Measurements from ENCODE around the gene ARAP1. TPM values are rescaled to one million over a fixed set of nuclear protein-coding genes. Genes with fewer than 3 reads are reported as not detected.

Gene ARAP1
- total RNA-seq, 1 experiment from 2014 or later, result 66.1 TPM

- Histone ChIP-seq H3K36me3 (ENCODE audit: insufficient read depth, low read length, poor library complexity, severe bottlenecking) (no peaks in the 10 kb centered on the region), H3K27me3 (replicated peaks; ENCODE audit: insufficient read depth, low read depth, low read length, poor library complexity) (no peaks in the 10 kb centered on the region), H3K4me3 (ENCODE audit: low read depth, low read length, poor library complexity, severe bottlenecking) (no peak overlapping the region), H3K27ac (ENCODE audit: low read depth, low read length, poor library complexity, severe bottlenecking) (no peak overlapping the region), H3K9me3 (ENCODE audit: low read depth, low read length, poor library complexity, severe bottlenecking) (no peaks in the 10 kb centered on the region), H3K4me1 (ENCODE audit: insufficient read depth, low read length, poor library complexity, severe bottlenecking) (no peaks in the 10 kb centered on the region)
- ChIA-PET POLR2A (ENCODE audit: low non-redundant PET) (no interaction called here), CTCF (interaction anchor here (0.5 kb wide), 1 partner anchor 21 kb away, joined by 5 read pairs; no protein-coding TSS in a partner anchor)
- BruUV-seq (replicated peaks), result no TSS peak
- intact Hi-C loops (cut with micrococcal nuclease; ENCODE audit: unreplicated experiment), result no loop called here
- TF ChIP-seq, protein P1, sequence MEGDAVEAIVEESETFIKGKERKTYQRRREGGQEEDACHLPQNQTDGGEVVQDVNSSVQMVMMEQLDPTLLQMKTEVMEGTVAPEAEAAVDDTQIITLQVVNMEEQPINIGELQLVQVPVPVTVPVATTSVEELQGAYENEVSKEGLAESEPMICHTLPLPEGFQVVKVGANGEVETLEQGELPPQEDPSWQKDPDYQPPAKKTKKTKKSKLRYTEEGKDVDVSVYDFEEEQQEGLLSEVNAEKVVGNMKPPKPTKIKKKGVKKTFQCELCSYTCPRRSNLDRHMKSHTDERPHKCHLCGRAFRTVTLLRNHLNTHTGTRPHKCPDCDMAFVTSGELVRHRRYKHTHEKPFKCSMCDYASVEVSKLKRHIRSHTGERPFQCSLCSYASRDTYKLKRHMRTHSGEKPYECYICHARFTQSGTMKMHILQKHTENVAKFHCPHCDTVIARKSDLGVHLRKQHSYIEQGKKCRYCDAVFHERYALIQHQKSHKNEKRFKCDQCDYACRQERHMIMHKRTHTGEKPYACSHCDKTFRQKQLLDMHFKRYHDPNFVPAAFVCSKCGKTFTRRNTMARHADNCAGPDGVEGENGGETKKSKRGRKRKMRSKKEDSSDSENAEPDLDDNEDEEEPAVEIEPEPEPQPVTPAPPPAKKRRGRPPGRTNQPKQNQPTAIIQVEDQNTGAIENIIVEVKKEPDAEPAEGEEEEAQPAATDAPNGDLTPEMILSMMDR (conservative IDR thresholded peaks at IDR 0.05; ENCODE audit: low read depth, low read length), result no peak
- no peak for TF ChIP-seq EZH2 (IDR thresholded peaks at IDR 0.05; ENCODE audit: borderline replicate concordance, low read depth, low read length, poor library complexity, severe bottlenecking)
- no peak for DNase-seq (ENCODE audit: low spot score)
Measured at GRCh38 chr11:72767203-72768062, 15.2 kb upstream of the ARAP1 start.

- ChIA-PET CTCF (no interaction called here), POLR2A (ENCODE audit: low non-redundant PET) (interaction anchor here (0.7 kb wide), 1 partner anchor 74 kb away, joined by 3 read pairs; no protein-coding TSS in a partner anchor)
Measured at GRCh38 chr11:72766152-72766902, 14.1 kb upstream of the ARAP1 start.

GRCh38 chr11:72764503-72764902 lies 12.3 kb upstream of the ARAP1 start:
- H3K36me3 ChIP-seq (ENCODE audit: insufficient read depth, low read length, poor library complexity, severe bottlenecking), result no peaks in the 10 kb centered on the region
- no peaks in the 10 kb centered on the region for H3K27me3 ChIP-seq (replicated peaks; ENCODE audit: insufficient read depth, low read depth, low read length, poor library complexity)
- H3K27ac ChIP-seq (ENCODE audit: low read depth, low read length, poor library complexity, severe bottlenecking), result no peak overlapping the region
- no TSS peak for BruUV-seq (replicated peaks)
- no peak for TF ChIP-seq EZH2 (IDR thresholded peaks at IDR 0.05; ENCODE audit: borderline replicate concordance, low read depth, low read length, poor library complexity, severe bottlenecking)
- TF ChIP-seq, protein P1 (conservative IDR thresholded peaks at IDR 0.05; ENCODE audit: low read depth, low read length), result no peak
- no peak overlapping the region for H3K4me3 ChIP-seq (ENCODE audit: low read depth, low read length, poor library complexity, severe bottlenecking)
- no peaks in the 10 kb centered on the region for H3K9me3 ChIP-seq (ENCODE audit: low read depth, low read length, poor library complexity, severe bottlenecking)
- intact Hi-C loops (cut with micrococcal nuclease; ENCODE audit: unreplicated experiment), result no loop called here
- peaks cover 1% of the 10 kb centered on the region for H3K4me1 ChIP-seq (ENCODE audit: insufficient read depth, low read length, poor library complexity, severe bottlenecking)
- ChIA-PET CTCF (no interaction called here), POLR2A (ENCODE audit: low non-redundant PET) (no interaction called here)
- no peak for DNase-seq (ENCODE audit: low spot score)

More at GRCh38 chr11:72766152-72766902, 14.1 kb upstream of the ARAP1 start:
- no peaks in the 10 kb centered on the region for H3K9me3 ChIP-seq (ENCODE audit: low read depth, low read length, poor library complexity, severe bottlenecking)
- H3K36me3 ChIP-seq (ENCODE audit: insufficient read depth, low read length, poor library complexity, severe bottlenecking), result no peaks in the 10 kb centered on the region
- no peak for DNase-seq (ENCODE audit: low spot score)
- H3K27me3 ChIP-seq (replicated peaks; ENCODE audit: insufficient read depth, low read depth, low read length, poor library complexity), result no peaks in the 10 kb centered on the region
- no TSS peak for BruUV-seq (replicated peaks)
- H3K4me1 ChIP-seq (ENCODE audit: insufficient read depth, low read length, poor library complexity, severe bottlenecking), result no peaks in the 10 kb centered on the region
- H3K4me3 ChIP-seq (ENCODE audit: low read depth, low read length, poor library complexity, severe bottlenecking), result no peak overlapping the region
- no peak for TF ChIP-seq EZH2 (IDR thresholded peaks at IDR 0.05; ENCODE audit: borderline replicate concordance, low read depth, low read length, poor library complexity, severe bottlenecking)
- TF ChIP-seq, protein P1 (conservative IDR thresholded peaks at IDR 0.05; ENCODE audit: low read depth, low read length), result no peak
- H3K27ac ChIP-seq (ENCODE audit: low read depth, low read length, poor library complexity, severe bottlenecking), result no peak overlapping the region
- intact Hi-C loops (cut with micrococcal nuclease; ENCODE audit: unreplicated experiment), result no loop called here

Data from A673 (cell line).